GM19351 (cell line): Measurements from ENCODE around the gene TRIM69.
"Not testable (repeated sequence)": the region's sequence is repeated elsewhere in the genome, so short reads cannot be mapped to it uniquely, and the experiment has no call there.

Experiments used
- ATAC-seq: cut with Tn5 transposase; IDR thresholded peaks from one replicate; pipeline ENCODE4 v1.9.1; 2021; ENCODE audit warnings: mild to moderate bottlenecking, moderate library complexity; ENCODE audit not compliant: unreplicated experiment

TRIM69 gene

DNA sequence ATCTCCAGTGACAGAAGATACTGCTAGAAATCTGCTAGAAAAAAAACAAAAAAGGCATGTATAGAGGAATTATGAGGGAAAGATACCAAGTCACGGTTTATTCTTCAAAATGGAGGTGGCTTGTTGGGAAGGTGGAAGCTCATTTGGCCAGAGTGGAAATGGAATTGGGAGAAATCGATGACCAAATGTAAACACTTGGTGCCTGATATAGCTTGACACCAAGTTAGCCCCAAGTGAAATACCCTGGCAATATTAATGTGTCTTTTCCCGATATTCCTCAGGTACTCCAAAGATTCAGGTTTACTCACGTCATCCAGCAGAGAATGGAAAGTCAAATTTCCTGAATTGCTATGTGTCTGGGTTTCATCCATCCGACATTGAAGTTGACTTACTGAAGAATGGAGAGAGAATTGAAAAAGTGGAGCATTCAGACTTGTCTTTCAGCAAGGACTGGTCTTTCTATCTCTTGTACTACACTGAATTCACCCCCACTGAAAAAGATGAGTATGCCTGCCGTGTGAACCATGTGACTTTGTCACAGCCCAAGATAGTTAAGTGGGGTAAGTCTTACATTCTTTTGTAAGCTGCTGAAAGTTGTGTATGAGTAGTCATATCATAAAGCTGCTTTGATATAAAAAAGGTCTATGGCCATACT lies 21.1 kb upstream of the TRIM69 start:
- no peak for ATAC-seq

DNA sequence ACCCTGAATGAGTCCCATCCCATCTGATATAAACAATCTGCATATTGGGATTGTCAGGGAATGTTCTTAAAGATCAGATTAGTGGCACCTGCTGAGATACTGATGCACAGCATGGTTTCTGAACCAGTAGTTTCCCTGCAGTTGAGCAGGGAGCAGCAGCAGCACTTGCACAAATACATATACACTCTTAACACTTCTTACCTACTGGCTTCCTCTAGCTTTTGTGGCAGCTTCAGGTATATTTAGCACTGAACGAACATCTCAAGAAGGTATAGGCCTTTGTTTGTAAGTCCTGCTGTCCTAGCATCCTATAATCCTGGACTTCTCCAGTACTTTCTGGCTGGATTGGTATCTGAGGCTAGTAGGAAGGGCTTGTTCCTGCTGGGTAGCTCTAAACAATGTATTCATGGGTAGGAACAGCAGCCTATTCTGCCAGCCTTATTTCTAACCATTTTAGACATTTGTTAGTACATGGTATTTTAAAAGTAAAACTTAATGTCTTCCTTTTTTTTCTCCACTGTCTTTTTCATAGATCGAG lies 20.5 kb upstream of the TRIM69 start:
- no peak for ATAC-seq

- no peak for ATAC-seq
These were observed 19.2 kb upstream of the TRIM69 start for GRCh38 chr15:44716983-44717602.

DNA sequence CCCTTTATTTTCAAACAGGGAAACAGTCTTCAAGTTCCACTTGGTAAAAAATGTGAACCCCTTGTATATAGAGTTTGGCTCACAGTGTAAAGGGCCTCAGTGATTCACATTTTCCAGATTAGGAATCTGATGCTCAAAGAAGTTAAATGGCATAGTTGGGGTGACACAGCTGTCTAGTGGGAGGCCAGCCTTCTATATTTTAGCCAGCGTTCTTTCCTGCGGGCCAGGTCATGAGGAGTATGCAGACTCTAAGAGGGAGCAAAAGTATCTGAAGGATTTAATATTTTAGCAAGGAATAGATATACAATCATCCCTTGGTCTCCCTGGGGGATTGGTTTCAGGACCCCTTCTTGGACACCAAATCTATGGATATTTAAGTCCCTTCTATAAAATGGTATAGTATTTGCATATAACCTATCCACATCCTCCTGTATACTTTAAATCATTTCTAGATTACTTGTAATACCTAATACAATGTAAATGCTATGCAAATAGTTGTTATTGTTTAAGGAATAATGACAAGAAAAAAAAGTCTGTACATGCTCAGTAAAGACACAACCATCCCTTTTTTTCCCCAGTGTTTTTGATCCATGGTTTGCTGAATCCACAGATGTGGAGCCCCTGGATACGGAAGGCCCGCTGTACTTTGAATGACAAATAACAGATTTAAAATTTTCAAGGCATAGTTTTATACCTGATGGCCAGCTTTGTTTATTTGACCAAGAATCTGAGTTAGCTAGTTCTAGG lies 18.0 kb upstream of the TRIM69 start:
- no peak for ATAC-seq

GRCh38 chr15:44718927-44719292 lies 17.4 kb upstream of the TRIM69 start:
- no peak for ATAC-seq

DNA sequence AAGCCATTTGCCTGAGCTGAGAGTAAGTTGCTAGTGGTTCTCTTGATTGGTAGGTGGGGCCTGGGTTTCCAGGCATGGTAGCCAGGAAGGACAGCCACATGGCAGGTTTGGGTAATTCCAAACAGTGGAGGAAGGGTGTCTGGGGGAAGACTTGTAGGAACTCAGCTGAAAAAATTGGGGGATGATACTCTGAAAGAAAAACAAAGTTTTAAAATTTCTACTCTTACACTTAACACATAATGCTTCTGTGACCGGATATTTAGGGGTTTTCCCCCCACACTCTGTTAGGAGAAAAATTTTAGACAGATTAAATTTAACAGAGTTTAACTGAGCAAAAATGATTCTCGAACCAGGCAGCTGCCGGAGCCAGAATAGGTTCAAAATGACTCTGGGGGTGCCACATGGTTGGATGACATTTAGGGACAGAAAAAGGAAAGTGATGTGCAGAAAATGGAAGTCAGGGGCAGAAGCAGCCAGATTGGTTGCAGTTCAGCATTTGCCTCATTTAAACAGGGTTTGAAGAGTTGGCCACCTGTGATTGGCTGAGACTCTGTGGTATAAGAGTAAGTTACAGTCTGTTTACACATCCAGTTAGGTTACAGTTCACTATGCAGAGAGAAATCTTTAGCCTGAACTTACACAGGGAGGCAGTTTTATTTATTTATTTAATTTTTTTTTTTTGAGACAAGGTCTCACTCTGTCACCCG lies 16.9 kb upstream of the TRIM69 start:
- peak; percentile 51 for ATAC-seq

DNA sequence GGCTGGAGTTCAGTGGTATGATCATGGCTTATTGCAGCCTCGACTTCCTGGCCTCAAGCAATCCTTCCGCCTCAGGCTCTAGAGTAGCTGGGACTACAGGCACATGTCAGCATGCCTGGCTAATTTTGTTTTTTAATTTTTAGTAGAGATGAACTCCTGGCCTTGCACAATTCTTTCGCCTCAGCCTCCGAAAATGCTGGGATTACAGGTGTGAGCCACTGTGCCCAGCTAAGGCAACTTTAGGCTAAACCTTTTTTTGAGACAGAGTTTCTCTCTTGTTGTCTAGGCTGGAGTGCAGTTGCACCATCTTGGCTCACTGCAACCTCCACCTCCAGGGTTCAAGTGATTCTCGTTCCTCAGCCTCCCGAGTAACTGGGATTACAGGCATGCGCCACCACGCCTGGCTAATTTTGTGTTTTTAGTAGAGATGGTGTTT lies 16.3 kb upstream of the TRIM69 start:
- peak; percentile 20 for ATAC-seq

GRCh38 chr15:44720460-44721176 lies 15.7 kb upstream of the TRIM69 start:
- no peak for ATAC-seq

- ATAC-seq, result no peak
These were observed 14.3 kb upstream of the TRIM69 start for GRCh38 chr15:44722011-44722410.

- ATAC-seq, result no peak
These were observed 10.2 kb upstream of the TRIM69 start for GRCh38 chr15:44726136-44726535.

GRCh38 chr15:44726568-44727484 lies 9.5 kb upstream of the TRIM69 start:
- peak; percentile 50 for ATAC-seq

- no peak for ATAC-seq
These were observed 8.7 kb upstream of the TRIM69 start for GRCh38 chr15:44727485-44728231.

DNA sequence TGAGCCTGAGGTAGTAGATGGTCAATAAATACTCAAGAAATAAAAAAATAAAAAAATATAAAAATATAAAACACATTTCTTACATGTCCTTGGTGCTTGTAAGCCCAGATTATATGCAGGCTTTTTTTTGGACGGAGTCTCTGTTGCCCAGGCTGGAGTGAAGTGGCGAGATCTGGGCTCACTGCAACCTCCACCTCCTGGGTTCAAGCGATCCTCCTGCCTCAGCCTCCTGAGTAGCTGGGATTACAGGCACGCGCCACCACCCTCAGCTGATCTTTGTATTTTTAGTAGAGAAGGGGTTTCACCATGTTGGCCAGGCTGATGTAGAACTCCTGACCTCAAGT lies 8.1 kb upstream of the TRIM69 start:
- not testable (repeated sequence) for ATAC-seq

DNA sequence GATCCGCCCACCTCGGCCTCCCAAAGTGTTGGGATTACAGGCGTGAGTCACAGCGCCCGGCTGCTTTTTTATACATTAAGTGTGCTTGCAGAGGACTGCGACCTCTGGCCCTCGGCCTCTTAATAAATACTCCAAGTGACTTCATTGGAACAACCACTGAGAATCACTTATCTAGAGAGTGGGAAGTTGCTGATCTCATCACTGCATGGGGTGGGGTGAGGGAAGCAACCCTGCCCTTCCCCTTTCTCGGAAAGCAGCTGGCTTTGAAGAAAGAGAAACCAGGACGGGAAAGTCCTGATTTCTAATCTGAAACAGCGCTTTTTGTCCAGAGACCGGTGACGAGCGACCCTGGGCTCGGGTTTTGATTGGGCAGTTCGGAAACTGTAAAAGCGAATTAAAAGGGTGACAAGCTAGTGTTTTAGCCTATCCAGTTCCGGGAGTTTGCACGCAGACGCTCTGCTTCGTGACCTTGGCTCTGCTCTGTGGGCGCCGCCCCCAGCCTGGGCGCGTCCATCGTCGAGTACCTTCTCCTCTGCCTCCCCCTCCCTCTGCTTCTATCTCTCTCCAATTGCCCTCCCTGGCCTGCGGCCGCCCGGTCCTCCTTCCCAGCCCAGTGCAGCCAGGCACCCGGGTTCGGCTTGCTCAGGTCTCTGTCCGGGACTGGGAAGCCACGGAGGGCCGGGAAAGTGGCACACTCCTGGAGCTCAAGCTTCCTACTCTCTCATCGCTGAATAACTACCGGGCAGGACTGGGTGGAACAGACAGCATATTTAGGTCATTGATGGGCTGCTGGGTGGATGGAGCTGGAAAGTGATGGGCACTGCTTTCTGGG lies 7.5 kb upstream of the TRIM69 start:
- peak; percentile 62 for ATAC-seq

GRCh38 chr15:44729408-44730127 lies 6.8 kb upstream of the TRIM69 start:
- no peak for ATAC-seq

GRCh38 chr15:44734839-44735481 lies 1.4 kb upstream of the TRIM69 start:
- ATAC-seq, result no peak
